Osteoblast (primary cell): Measurements from ENCODE around the gene NANOS1. TPM values are rescaled to one million over a fixed set of nuclear protein-coding genes. Genes with fewer than 3 reads are reported as not detected.

Source experiments
- DNase-seq: peaks from one replicate; pipeline ENCODE4 v3.0.0; 2011; ENCODE audit warnings: low spot score, mixed read lengths; ENCODE audit not compliant: insufficient read length; ENCODE audit errors: missing footprints
- H2AFZ ChIP-seq: 2 replicates; pipeline ENCODE4 v1.6.0; 2011; ENCODE audit warnings: mild to moderate bottlenecking, low read length
- H3K27ac ChIP-seq: 2 replicates; pipeline ENCODE4 v1.5.1; 2011; ENCODE audit warnings: mild to moderate bottlenecking, low read depth, low read length, moderate library complexity
- H3K27me3 ChIP-seq: 2 replicates; pipeline ENCODE4 v1.6.0; 2012; ENCODE audit warnings: mild to moderate bottlenecking, control low read depth, inconsistent platforms, low read length, moderate library complexity; ENCODE audit not compliant: insufficient read depth
- H3K36me3 ChIP-seq: 2 replicates; pipeline ENCODE4 v1.5.1; 2011; ENCODE audit warnings: mild to moderate bottlenecking, low read length, control low read depth, moderate library complexity; ENCODE audit not compliant: insufficient read depth
- H3K4me1 ChIP-seq: 2 replicates; pipeline ENCODE4 v1.5.1; 2011; ENCODE audit warnings: mild to moderate bottlenecking, low read length, control low read depth, moderate library complexity; ENCODE audit not compliant: insufficient read depth
- H3K4me2 ChIP-seq: 2 replicates; pipeline ENCODE4 v1.6.0; 2011; ENCODE audit warnings: mild to moderate bottlenecking, low read length; ENCODE audit not compliant: insufficient read depth
- H3K4me3 ChIP-seq: fragments of 200-600 bp; sonication (generic); 3 replicates; pipeline ENCODE4 v1.5.1; 2012; ENCODE audit warnings: mild to moderate bottlenecking, low read length, inconsistent platforms; ENCODE audit not compliant: insufficient read depth
- H3K79me2 ChIP-seq: 2 replicates; pipeline ENCODE4 v1.6.0; 2012; ENCODE audit warnings: mild to moderate bottlenecking, low read length, control low read depth, inconsistent platforms; ENCODE audit not compliant: insufficient read depth
- H3K9me3 ChIP-seq: 2 replicates; pipeline ENCODE4 v1.5.1; 2011; ENCODE audit warnings: low read depth, low read length, control low read depth
- H4K20me1 ChIP-seq: 2 replicates; pipeline ENCODE4 v1.6.0; 2012; ENCODE audit warnings: mild to moderate bottlenecking, low read length, control low read depth; ENCODE audit not compliant: insufficient read depth
- total RNA-seq: library from RNA; depleted of rRNA; stranded (reverse); fragments of >200 nt; gene quantifications from 2 replicates; pipeline ENCODE4 v1.2.3, GENCODE V29; 2012
- TF ChIP-seq, protein P1 (sequence below): IDR thresholded peaks from 2 replicates; pipeline ENCODE4 v1.5.1; 2011; ENCODE audit warnings: mild to moderate bottlenecking, low read depth, low read length, moderate library complexity; ENCODE audit errors: extremely low read depth

Gene NANOS1
- total RNA-seq, 1 donor = 1.1 TPM

GRCh38 chr10:118995739-118996138 lies 33.8 kb upstream of the NANOS1 start:
- TF ChIP-seq, protein P1, sequence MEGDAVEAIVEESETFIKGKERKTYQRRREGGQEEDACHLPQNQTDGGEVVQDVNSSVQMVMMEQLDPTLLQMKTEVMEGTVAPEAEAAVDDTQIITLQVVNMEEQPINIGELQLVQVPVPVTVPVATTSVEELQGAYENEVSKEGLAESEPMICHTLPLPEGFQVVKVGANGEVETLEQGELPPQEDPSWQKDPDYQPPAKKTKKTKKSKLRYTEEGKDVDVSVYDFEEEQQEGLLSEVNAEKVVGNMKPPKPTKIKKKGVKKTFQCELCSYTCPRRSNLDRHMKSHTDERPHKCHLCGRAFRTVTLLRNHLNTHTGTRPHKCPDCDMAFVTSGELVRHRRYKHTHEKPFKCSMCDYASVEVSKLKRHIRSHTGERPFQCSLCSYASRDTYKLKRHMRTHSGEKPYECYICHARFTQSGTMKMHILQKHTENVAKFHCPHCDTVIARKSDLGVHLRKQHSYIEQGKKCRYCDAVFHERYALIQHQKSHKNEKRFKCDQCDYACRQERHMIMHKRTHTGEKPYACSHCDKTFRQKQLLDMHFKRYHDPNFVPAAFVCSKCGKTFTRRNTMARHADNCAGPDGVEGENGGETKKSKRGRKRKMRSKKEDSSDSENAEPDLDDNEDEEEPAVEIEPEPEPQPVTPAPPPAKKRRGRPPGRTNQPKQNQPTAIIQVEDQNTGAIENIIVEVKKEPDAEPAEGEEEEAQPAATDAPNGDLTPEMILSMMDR = no peak
- H3K4me3 ChIP-seq = no peak overlapping the region
- no peaks in the 10 kb centered on the region for H3K36me3 ChIP-seq
- no peaks in the 10 kb centered on the region for H3K4me1 ChIP-seq
- H3K4me2 ChIP-seq = no peak overlapping the region
- no peaks in the 10 kb centered on the region for H4K20me1 ChIP-seq
- peaks cover 48% of the 10 kb centered on the region for H3K27me3 ChIP-seq
- no peak overlapping the region for H3K27ac ChIP-seq
- H3K79me2 ChIP-seq = no peaks in the 10 kb centered on the region
- no peaks in the 10 kb centered on the region for H3K9me3 ChIP-seq
- no peak for DNase-seq
- H2AFZ ChIP-seq = no peak overlapping the region

DNA sequence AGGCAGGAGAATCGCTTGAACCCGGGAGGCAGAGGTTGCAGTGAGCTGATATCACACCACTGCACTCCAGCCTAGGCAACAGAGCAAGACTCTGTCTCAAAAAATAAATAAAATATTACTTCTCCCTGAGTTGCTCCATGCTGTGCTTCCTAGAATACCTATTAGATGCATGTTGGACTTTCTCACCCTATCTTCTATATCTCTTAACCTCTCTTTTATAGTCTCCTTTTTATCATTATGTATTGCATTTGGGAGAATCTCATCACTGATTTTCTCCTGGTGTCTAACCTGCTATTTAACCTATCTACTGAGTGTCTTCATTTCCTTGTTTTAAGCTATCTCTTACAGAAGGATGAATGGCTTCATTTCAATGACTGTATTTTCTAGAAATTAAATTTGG lies 32.1 kb upstream of the NANOS1 start:
- H3K27ac ChIP-seq = no peak overlapping the region
- no peaks in the 10 kb centered on the region for H3K9me3 ChIP-seq
- no peaks in the 10 kb centered on the region for H4K20me1 ChIP-seq
- H3K4me1 ChIP-seq = no peaks in the 10 kb centered on the region
- H3K36me3 ChIP-seq = no peaks in the 10 kb centered on the region
- DNase-seq = no peak
- H3K79me2 ChIP-seq = no peaks in the 10 kb centered on the region
- H2AFZ ChIP-seq = no peak overlapping the region
- peaks cover 44% of the 10 kb centered on the region for H3K27me3 ChIP-seq
- no peak overlapping the region for H3K4me2 ChIP-seq
- H3K4me3 ChIP-seq = no peak overlapping the region
- TF ChIP-seq, protein P1 = no peak

GRCh38 chr10:118998183-118998582 lies 31.3 kb upstream of the NANOS1 start:
- Histone ChIP-seq H3K79me2 (no peaks in the 10 kb centered on the region), H3K9me3 (no peaks in the 10 kb centered on the region), H2AFZ (no peak overlapping the region), H3K4me1 (no peaks in the 10 kb centered on the region), H4K20me1 (no peaks in the 10 kb centered on the region), H3K27ac (no peak overlapping the region), H3K4me2 (no peak overlapping the region), H3K36me3 (no peaks in the 10 kb centered on the region), H3K27me3 (peaks cover 43% of the 10 kb centered on the region), H3K4me3 (no peak overlapping the region)
- no peak for DNase-seq
- TF ChIP-seq, protein P1 = no peak

DNA sequence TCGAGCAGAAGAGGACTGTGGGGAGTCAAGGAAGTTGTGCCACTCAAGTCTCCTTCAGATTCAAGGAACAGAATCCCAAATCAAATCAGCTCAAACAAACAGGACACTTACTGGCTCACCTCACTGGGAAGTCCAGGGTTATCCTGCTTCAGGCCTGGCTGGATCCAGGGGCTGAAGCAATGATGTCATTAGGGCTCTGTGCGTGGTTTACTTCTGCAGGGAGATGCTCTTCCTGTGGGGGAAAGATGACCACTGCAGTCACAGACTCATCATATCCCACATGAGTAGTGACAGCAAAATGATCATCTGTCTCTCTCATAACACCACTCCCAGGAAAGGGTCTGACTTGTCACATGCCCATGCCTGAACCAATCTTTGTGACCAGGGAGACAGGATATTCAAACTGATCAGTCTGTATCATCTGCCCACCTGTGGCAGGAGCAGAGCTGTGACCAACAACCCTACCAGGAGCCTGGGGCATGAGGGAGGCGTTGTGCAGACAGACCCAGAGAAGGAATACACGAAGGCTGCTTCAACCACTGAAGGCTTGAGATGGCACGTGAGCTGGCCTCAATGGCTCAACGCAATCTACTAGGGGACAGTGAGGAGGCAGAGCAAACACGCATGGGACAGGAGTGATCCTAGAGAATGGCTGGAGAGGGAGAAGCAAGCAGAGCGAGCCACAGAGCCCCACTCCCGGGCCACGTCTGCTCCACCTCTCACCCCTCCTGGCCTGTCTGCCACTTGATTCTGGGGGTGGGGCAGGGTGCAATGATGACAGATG lies 27.6 kb upstream of the NANOS1 start:
- H3K4me3 ChIP-seq = no peak overlapping the region
- no peak overlapping the region for H2AFZ ChIP-seq
- no peak overlapping the region for H3K27ac ChIP-seq
- H3K79me2 ChIP-seq = no peaks in the 10 kb centered on the region
- peaks cover 5% of the 10 kb centered on the region for H4K20me1 ChIP-seq
- H3K27me3 ChIP-seq = peaks cover 35% of the 10 kb centered on the region
- peaks cover 16% of the 10 kb centered on the region for H3K4me1 ChIP-seq
- H3K9me3 ChIP-seq = no peaks in the 10 kb centered on the region
- TF ChIP-seq, protein P1 = no peak
- H3K4me2 ChIP-seq = no peak overlapping the region
- DNase-seq = no peak
- H3K36me3 ChIP-seq = no peaks in the 10 kb centered on the region
